HepG2 (cell line): ENCODE results near the gene IQSEC1. TPM values are rescaled to one million over a fixed set of nuclear protein-coding genes. Genes with fewer than 3 reads are reported as not detected.

Experiments used
- CBX1 ChIP-seq: IDR thresholded peaks from one replicate; pipeline ENCODE4 v1.6.1; 2016; ENCODE audit warnings: antibody characterized with exemption, low read depth
- CERS6 ChIP-seq: sonication (generic); formaldehyde crosslinking; IDR thresholded peaks from 2 replicates; pipeline ENCODE4 v1.5.0; 2020; ENCODE audit warnings: missing genetic modification reagents
- ELF3 ChIP-seq: IDR thresholded peaks from 2 replicates; pipeline ENCODE4 v1.6.1; 2016; ENCODE audit warnings: missing genetic modification reagents, missing compliant biosample characterization
- GABPB1 ChIP-seq: IDR thresholded peaks from 2 replicates; pipeline ENCODE4 v1.6.1; 2016; ENCODE audit warnings: mild to moderate bottlenecking, missing genetic modification reagents, moderate library complexity, missing compliant biosample characterization
- KDM6A ChIP-seq: IDR thresholded peaks from 2 replicates; pipeline ENCODE4 v1.6.1; 2016; ENCODE audit warnings: low read depth
- MIER3 ChIP-seq: IDR thresholded peaks from 2 replicates; pipeline ENCODE4 v1.6.1; 2016; ENCODE audit warnings: missing compliant biosample characterization, borderline replicate concordance
- MNT ChIP-seq: fragments of 450-650 bp; IDR thresholded peaks from 2 replicates; pipeline ENCODE4 v1.6.1; 2016
- MXD4 ChIP-seq: IDR thresholded peaks from 2 replicates; pipeline ENCODE4 v1.6.1; 2016; ENCODE audit warnings: mild to moderate bottlenecking, missing biosample characterization, missing genetic modification reagents
- RARA ChIP-seq: IDR thresholded peaks from 2 replicates; pipeline ENCODE4 v1.6.1; 2016; ENCODE audit warnings: missing genetic modification reagents, missing compliant biosample characterization
- SRF ChIP-seq: IDR thresholded peaks from 2 replicates; pipeline ENCODE4 v1.6.1; 2011; ENCODE audit warnings: mild to moderate bottlenecking, low read depth, low read length, moderate library complexity
- THAP7 ChIP-seq: sonication (generic); formaldehyde crosslinking; IDR thresholded peaks from 2 replicates; pipeline ENCODE4 v1.8.1; 2023; ENCODE audit warnings: mild to moderate bottlenecking, missing genetic modification reagents
- ZFP36L1 ChIP-seq: sonication (generic); formaldehyde crosslinking; IDR thresholded peaks from 2 replicates; pipeline ENCODE4 v1.8.0; 2022; ENCODE audit warnings: mild to moderate bottlenecking, missing genetic modification reagents, moderate library complexity
- ZFP41 ChIP-seq: sonication (generic); formaldehyde crosslinking; IDR thresholded peaks from 2 replicates; pipeline ENCODE4 v1.4.0; 2020; ENCODE audit warnings: mild to moderate bottlenecking, missing genetic modification reagents, borderline replicate concordance
- ZMYM3 ChIP-seq: sonication (generic); formaldehyde crosslinking; IDR thresholded peaks from 2 replicates; pipeline ENCODE4 v1.5.1; 2020; ENCODE audit warnings: mild to moderate bottlenecking, missing genetic modification reagents
- ZMYM4 ChIP-seq: sonication (generic); formaldehyde crosslinking; IDR thresholded peaks from 2 replicates; pipeline ENCODE4 v1.8.1; 2023; ENCODE audit warnings: mild to moderate bottlenecking, missing genetic modification reagents
- ZNF615 ChIP-seq: sonication (generic); formaldehyde crosslinking; IDR thresholded peaks from 2 replicates; pipeline ENCODE4 v1.5.0; 2020; ENCODE audit warnings: mild to moderate bottlenecking, missing genetic modification reagents, borderline replicate concordance
- ZNF660 ChIP-seq: sonication (generic); formaldehyde crosslinking; IDR thresholded peaks from 2 replicates; pipeline ENCODE4 v1.5.1; 2020; ENCODE audit warnings: mild to moderate bottlenecking, low read depth, missing genetic modification reagents, borderline replicate concordance
- ZNF687 ChIP-seq: sonication (generic); formaldehyde crosslinking; IDR thresholded peaks from 2 replicates; pipeline ENCODE4 v1.5.1; 2020; ENCODE audit warnings: mild to moderate bottlenecking, missing genetic modification reagents, moderate library complexity
- ZNF83 ChIP-seq: sonication (generic); formaldehyde crosslinking; IDR thresholded peaks from 2 replicates; pipeline ENCODE4 v1.4.0; 2020; ENCODE audit warnings: missing genetic modification reagents, mild to moderate bottlenecking, borderline replicate concordance
- ZNF841 ChIP-seq: sonication (generic); formaldehyde crosslinking; IDR thresholded peaks from 2 replicates; pipeline ENCODE4 v1.8.1; 2023; ENCODE audit warnings: missing genetic modification reagents, borderline replicate concordance
- polyA plus RNA-seq, 8 experiments: library from polyadenylated mRNA; depleted of rRNA in 3 of 8; stranded (reverse) in 7 of 8; unstranded in 1 of 8; fragments of >200 nt; fragmentation: Illumina TruSeq in 4 of 8; extraction: Trizol in 4 of 8; gene quantifications; 2 replicates each; pipeline versions ENCODE4 v1.2.1 to v1.2.3, GENCODE V29; 2011 to 2016; ENCODE audit warnings: low read depth in 4 of 8, missing spikeins in 1 of 8, mixed read lengths in 1 of 8; ENCODE audit not compliant: insufficient read depth in 1 of 8
- total RNA-seq, 5 experiments: library from RNA; depleted of rRNA; stranded (reverse); fragments of >200 nt; fragmentation: Illumina TruSeq; extraction: Trizol; gene quantifications; 2 replicates each; pipeline ENCODE4 v1.2.3, GENCODE V29; 2016; ENCODE audit warnings: low read depth in 1 of 5

Gene IQSEC1
- total and polyA plus RNA-seq, 2 of the 13 experiments (the other 11 are each of a cell fraction or from before 2014, with no cell fraction given), result 17.4 to 20.2 TPM

GRCh38 chr3:13111873-13112520 lies 38.8 kb upstream of the IQSEC1 start (continued):
- TF ChIP-seq ZNF687, result peak; percentile 97
- no peak for TF ChIP-seq ZFP41 (CRISPR knock-in tag)
- no peak for TF ChIP-seq SRF
- TF ChIP-seq MIER3 (CRISPR knock-in tag), result peak; percentile 26; the same call in 1 of the 2 replicates
- no peak for TF ChIP-seq MNT
- TF ChIP-seq ZNF615, result no peak
- no peak for TF ChIP-seq THAP7 (CRISPR knock-in tag)
- no peak for TF ChIP-seq ZNF83 (CRISPR knock-in tag)
- TF ChIP-seq GABPB1 (CRISPR knock-in tag), result peak; percentile 20; the same call in 1 of the 2 replicates
- TF ChIP-seq ZMYM4 (CRISPR knock-in tag), result no peak
- TF ChIP-seq MXD4 (CRISPR knock-in tag), result no peak; the same call in 1 of the 2 replicates
- TF ChIP-seq ZFP36L1 (CRISPR knock-in tag), result no peak
- TF ChIP-seq CERS6 (CRISPR knock-in tag), result no peak
- TF ChIP-seq ZNF660 (CRISPR knock-in tag), result no peak
- TF ChIP-seq CBX1, result no peak
- no peak for TF ChIP-seq ELF3 (CRISPR knock-in tag)
- TF ChIP-seq ZNF841 (CRISPR knock-in tag), result no peak
- TF ChIP-seq KDM6A (CRISPR knock-in tag), result no peak
- peak; percentile 39; the same call in 1 of the 2 replicates for TF ChIP-seq RARA (CRISPR knock-in tag)
- no peak for TF ChIP-seq ZMYM3 (CRISPR knock-in tag)
